ENCODE results near the gene CCDC92. TPM values are rescaled to one million over a fixed set of nuclear protein-coding genes. Genes with fewer than 3 reads are reported as not detected.

CCDC92 gene
- total and polyA plus RNA-seq, 10 of the 15 experiments (the other 5 are each of a cell fraction or from before 2014, with no cell fraction given), result 0.53 to 11.8 (median 4.2) TPM

DNA sequence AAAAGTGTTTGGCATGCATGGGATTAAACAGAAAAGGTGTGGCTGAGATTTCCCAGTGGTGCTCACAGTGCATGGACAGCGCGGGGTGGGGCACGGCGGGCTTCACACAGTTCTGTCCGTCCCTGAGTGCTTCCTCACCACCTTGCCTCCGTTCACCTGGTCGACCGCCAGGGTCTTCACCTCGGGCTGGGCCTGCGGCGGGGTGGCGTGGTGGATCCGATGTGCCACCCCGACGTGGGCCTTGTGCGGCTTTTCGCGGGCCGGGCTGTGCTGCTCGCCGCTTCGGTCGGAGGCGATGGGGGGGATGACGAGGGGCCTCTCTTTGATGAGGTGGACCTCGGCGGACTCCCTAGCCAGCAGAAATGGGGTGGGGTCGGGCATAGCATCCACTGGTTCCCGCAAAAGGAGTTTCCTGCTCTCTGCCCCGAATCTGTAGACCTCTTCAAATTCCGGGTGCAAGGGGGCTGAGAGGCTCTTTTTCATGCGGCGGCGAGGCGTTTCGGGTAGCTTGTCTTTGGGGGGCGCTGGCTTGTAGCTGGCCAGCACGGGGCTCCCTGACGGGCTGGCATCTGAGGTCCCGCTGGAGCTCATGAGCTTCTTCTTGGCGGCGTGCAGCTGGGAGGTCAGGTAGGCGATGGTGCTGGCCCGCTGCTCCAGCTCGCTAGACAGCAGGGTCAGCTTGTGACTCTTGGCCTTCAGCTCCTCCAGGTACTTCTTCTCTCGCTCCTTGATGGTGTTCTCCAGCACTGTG, 35.5 kb downstream of the CCDC92 start (continued):
- TF ChIP-seq, protein P1, sequence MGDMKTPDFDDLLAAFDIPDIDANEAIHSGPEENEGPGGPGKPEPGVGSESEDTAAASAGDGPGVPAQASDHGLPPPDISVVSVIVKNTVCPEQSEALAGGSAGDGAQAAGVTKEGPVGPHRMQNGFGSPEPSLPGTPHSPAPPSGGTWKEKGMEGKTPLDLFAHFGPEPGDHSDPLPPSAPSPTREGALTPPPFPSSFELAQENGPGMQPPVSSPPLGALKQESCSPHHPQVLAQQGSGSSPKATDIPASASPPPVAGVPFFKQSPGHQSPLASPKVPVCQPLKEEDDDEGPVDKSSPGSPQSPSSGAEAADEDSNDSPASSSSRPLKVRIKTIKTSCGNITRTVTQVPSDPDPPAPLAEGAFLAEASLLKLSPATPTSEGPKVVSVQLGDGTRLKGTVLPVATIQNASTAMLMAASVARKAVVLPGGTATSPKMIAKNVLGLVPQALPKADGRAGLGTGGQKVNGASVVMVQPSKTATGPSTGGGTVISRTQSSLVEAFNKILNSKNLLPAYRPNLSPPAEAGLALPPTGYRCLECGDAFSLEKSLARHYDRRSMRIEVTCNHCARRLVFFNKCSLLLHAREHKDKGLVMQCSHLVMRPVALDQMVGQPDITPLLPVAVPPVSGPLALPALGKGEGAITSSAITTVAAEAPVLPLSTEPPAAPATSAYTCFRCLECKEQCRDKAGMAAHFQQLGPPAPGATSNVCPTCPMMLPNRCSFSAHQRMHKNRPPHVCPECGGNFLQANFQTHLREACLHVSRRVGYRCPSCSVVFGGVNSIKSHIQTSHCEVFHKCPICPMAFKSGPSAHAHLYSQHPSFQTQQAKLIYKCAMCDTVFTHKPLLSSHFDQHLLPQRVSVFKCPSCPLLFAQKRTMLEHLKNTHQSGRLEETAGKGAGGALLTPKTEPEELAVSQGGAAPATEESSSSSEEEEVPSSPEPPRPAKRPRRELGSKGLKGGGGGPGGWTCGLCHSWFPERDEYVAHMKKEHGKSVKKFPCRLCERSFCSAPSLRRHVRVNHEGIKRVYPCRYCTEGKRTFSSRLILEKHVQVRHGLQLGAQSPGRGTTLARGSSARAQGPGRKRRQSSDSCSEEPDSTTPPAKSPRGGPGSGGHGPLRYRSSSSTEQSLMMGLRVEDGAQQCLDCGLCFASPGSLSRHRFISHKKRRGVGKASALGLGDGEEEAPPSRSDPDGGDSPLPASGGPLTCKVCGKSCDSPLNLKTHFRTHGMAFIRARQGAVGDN (IDR thresholded peaks at IDR 0.05), result no peak
- TF ChIP-seq, protein P2, sequence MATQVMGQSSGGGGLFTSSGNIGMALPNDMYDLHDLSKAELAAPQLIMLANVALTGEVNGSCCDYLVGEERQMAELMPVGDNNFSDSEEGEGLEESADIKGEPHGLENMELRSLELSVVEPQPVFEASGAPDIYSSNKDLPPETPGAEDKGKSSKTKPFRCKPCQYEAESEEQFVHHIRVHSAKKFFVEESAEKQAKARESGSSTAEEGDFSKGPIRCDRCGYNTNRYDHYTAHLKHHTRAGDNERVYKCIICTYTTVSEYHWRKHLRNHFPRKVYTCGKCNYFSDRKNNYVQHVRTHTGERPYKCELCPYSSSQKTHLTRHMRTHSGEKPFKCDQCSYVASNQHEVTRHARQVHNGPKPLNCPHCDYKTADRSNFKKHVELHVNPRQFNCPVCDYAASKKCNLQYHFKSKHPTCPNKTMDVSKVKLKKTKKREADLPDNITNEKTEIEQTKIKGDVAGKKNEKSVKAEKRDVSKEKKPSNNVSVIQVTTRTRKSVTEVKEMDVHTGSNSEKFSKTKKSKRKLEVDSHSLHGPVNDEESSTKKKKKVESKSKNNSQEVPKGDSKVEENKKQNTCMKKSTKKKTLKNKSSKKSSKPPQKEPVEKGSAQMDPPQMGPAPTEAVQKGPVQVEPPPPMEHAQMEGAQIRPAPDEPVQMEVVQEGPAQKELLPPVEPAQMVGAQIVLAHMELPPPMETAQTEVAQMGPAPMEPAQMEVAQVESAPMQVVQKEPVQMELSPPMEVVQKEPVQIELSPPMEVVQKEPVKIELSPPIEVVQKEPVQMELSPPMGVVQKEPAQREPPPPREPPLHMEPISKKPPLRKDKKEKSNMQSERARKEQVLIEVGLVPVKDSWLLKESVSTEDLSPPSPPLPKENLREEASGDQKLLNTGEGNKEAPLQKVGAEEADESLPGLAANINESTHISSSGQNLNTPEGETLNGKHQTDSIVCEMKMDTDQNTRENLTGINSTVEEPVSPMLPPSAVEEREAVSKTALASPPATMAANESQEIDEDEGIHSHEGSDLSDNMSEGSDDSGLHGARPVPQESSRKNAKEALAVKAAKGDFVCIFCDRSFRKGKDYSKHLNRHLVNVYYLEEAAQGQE (IDR thresholded peaks at IDR 0.05; ENCODE audit: low read depth, low read length), result no peak
- TF ChIP-seq ZNF207 (IDR thresholded peaks at IDR 0.05; ENCODE audit: borderline replicate concordance) (no peak), NR2C1 (IDR thresholded peaks at IDR 0.05) (no peak)
- TF ChIP-seq, protein P3, sequence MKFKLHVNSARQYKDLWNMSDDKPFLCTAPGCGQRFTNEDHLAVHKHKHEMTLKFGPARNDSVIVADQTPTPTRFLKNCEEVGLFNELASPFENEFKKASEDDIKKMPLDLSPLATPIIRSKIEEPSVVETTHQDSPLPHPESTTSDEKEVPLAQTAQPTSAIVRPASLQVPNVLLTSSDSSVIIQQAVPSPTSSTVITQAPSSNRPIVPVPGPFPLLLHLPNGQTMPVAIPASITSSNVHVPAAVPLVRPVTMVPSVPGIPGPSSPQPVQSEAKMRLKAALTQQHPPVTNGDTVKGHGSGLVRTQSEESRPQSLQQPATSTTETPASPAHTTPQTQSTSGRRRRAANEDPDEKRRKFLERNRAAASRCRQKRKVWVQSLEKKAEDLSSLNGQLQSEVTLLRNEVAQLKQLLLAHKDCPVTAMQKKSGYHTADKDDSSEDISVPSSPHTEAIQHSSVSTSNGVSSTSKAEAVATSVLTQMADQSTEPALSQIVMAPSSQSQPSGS (IDR thresholded peaks at IDR 0.05; ENCODE audit: low read length), result no peak

Data from GM12878 (cell line).